Measurements from ENCODE around the gene TBC1D24.

DNA sequence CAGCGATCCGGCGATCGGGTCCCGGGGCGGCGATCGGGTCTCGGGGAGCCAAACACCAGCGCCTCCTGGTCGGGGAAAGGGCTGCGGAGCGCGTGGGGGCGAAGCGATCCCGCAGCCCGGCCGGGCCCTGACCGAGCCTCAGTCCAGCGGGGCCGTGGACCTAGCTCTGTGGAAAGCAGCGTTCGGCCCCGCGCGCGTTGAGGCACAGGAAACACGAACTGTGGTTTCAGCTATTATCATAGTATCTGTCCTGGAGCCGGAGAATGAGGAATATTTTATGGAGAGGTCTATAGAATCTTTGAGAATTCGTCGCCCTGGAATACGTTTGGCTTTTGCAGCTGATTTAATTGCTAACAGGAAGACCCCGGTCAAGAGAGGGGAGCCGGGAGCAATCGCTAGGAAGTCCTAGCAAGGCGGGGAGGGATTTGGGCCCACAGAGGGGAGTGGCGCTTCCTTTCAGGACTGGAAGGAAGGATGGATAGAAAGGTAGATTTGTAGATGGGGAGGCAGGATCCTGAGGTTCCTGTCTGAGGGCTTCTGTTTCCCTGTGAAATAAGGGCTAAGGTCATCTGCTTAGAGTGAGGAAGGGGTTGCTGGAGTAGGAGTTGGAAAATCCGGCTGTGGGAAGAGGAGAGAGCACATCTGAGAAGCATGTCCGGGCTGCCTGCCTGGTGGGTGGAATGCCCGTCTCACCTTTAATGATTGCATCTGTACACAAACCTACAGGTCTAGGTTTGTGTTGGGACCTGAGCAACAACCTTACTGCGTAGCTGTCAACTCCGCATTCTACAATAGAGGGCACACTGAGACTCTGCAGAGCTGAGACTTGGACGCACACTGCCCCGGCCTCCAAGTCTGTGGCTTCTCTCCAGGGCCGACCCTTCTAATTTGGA is 44.9 kb upstream of the TBC1D24 start:
- TF ChIP-seq, protein P1, sequence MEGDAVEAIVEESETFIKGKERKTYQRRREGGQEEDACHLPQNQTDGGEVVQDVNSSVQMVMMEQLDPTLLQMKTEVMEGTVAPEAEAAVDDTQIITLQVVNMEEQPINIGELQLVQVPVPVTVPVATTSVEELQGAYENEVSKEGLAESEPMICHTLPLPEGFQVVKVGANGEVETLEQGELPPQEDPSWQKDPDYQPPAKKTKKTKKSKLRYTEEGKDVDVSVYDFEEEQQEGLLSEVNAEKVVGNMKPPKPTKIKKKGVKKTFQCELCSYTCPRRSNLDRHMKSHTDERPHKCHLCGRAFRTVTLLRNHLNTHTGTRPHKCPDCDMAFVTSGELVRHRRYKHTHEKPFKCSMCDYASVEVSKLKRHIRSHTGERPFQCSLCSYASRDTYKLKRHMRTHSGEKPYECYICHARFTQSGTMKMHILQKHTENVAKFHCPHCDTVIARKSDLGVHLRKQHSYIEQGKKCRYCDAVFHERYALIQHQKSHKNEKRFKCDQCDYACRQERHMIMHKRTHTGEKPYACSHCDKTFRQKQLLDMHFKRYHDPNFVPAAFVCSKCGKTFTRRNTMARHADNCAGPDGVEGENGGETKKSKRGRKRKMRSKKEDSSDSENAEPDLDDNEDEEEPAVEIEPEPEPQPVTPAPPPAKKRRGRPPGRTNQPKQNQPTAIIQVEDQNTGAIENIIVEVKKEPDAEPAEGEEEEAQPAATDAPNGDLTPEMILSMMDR (IDR thresholded peaks at IDR 0.05; ENCODE audit: low read length) = peak; percentile 43
- TF ChIP-seq EZH2phosphoT487 (IDR thresholded peaks at IDR 0.05; ENCODE audit: low read length) = no peak
- TF ChIP-seq EZH2 (optimal IDR thresholded peaks at IDR 0.05; ENCODE audit: low read depth, low read length) = no peak

All from MM.1S (cell line).